ENCODE results near the gene PPT2. TPM values are rescaled to one million over a fixed set of nuclear protein-coding genes. Genes with fewer than 3 reads are reported as not detected.
A peak's percentile ranks its signal among the peaks of the same experiment; 100 is the strongest.

Gene PPT2
- total and polyA plus RNA-seq, 2 of the 13 experiments (the other 11 are each of a cell fraction or from before 2014, with no cell fraction given) = 39.2 to 61.8 TPM

- no peak for TF ChIP-seq FOXP1 (IDR thresholded peaks at IDR 0.05)
- TF ChIP-seq FOXP1 (CRISPR knock-in tag; IDR thresholded peaks at IDR 0.05) = no peak
- no peak for TF ChIP-seq SETDB1 (CRISPR knock-in tag; IDR thresholded peaks at IDR 0.05; ENCODE audit: borderline replicate concordance)
- no peak for TF ChIP-seq ZSCAN29 (CRISPR knock-in tag; conservative IDR thresholded peaks at IDR 0.05)
- TF ChIP-seq PCBP2 (optimal IDR thresholded peaks at IDR 0.05; ENCODE audit: low read depth, low read length, poor library complexity, severe bottlenecking) = no peak
- no peak for TF ChIP-seq TCF7 (IDR thresholded peaks at IDR 0.05; ENCODE audit: low read depth)
- TF ChIP-seq, protein P1, sequence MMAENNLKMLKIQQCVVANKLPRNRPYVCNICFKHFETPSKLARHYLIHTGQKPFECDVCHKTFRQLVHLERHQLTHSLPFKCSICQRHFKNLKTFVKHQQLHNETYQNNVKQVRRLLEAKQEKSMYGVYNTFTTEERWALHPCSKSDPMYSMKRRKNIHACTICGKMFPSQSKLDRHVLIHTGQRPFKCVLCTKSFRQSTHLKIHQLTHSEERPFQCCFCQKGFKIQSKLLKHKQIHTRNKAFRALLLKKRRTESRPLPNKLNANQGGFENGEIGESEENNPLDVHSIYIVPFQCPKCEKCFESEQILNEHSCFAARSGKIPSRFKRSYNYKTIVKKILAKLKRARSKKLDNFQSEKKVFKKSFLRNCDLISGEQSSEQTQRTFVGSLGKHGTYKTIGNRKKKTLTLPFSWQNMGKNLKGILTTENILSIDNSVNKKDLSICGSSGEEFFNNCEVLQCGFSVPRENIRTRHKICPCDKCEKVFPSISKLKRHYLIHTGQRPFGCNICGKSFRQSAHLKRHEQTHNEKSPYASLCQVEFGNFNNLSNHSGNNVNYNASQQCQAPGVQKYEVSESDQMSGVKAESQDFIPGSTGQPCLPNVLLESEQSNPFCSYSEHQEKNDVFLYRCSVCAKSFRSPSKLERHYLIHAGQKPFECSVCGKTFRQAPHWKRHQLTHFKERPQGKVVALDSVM (CRISPR knock-in tag; IDR thresholded peaks at IDR 0.05) = no peak
- no peak for TF ChIP-seq REL (CRISPR knock-in tag; conservative IDR thresholded peaks at IDR 0.05)
- TF ChIP-seq, protein P2, sequence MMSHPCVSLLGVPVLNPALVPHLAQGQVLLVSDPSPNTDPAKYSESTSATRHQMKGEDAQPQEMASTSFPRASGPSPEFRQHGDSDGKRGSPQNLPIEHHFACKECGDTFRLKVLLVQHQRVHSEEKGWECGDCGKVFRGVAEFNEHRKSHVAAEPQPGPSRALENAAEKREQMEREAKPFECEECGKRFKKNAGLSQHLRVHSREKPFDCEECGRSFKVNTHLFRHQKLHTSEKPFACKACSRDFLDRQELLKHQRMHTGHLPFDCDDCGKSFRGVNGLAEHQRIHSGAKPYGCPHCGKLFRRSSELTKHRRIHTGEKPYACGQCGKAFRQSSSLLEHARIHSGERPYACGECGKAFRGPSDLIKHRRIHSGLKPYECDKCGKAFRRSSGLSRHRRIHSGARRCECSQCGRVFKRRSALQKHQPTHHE (CRISPR knock-in tag; IDR thresholded peaks at IDR 0.05; ENCODE audit: borderline replicate concordance) = no peak
- no peak for TF ChIP-seq ZNF790 (CRISPR knock-in tag; IDR thresholded peaks at IDR 0.05; ENCODE audit: borderline replicate concordance)
- no peak for TF ChIP-seq ZBTB43 (CRISPR knock-in tag; conservative IDR thresholded peaks at IDR 0.05)
- no peak for TF ChIP-seq PHF5A (CRISPR knock-in tag; IDR thresholded peaks at IDR 0.05; ENCODE audit: low read depth, unreplicated experiment)
- TF ChIP-seq, protein P3, sequence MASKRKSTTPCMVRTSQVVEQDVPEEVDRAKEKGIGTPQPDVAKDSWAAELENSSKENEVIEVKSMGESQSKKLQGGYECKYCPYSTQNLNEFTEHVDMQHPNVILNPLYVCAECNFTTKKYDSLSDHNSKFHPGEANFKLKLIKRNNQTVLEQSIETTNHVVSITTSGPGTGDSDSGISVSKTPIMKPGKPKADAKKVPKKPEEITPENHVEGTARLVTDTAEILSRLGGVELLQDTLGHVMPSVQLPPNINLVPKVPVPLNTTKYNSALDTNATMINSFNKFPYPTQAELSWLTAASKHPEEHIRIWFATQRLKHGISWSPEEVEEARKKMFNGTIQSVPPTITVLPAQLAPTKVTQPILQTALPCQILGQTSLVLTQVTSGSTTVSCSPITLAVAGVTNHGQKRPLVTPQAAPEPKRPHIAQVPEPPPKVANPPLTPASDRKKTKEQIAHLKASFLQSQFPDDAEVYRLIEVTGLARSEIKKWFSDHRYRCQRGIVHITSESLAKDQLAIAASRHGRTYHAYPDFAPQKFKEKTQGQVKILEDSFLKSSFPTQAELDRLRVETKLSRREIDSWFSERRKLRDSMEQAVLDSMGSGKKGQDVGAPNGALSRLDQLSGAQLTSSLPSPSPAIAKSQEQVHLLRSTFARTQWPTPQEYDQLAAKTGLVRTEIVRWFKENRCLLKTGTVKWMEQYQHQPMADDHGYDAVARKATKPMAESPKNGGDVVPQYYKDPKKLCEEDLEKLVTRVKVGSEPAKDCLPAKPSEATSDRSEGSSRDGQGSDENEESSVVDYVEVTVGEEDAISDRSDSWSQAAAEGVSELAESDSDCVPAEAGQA (IDR thresholded peaks at IDR 0.05; ENCODE audit: low read depth) = 0 out of 2 replicates have a peak, but pooled peaks have one; percentile 8
- TF ChIP-seq, protein P3 (CRISPR knock-in tag; IDR thresholded peaks at IDR 0.05; ENCODE audit: borderline replicate concordance) = no peak
- TF ChIP-seq NFKBIZ (CRISPR knock-in tag; IDR thresholded peaks at IDR 0.05) = no peak
- TF ChIP-seq ZNF280B (CRISPR knock-in tag; IDR thresholded peaks at IDR 0.05; ENCODE audit: borderline replicate concordance) = no peak
These were observed 24.4 kb upstream of the PPT2 start (continued) for GRCh38 chr6:32129297-32130088.
